GM23338 (cell line): Measurements from ENCODE around the gene CTAGE1. TPM values are rescaled to one million over a fixed set of nuclear protein-coding genes. Genes with fewer than 3 reads are reported as not detected.

Experiments
- ATAC-seq: fragments of 200-7000 bp; cut with Tn5 transposase; 3 replicates; pipeline ENCODE4 v1.9.1; 2020
- DNase-seq: peaks from one replicate; pipeline ENCODE4 v3.0.0-alpha.2; 2015; ENCODE audit warnings: low spot score
- H2AFZ ChIP-seq: fragments of 200-600 bp; sonication (generic); 2 replicates; pipeline ENCODE4 v1.8.0; 2016; ENCODE audit warnings: antibody characterized with exemption, mild to moderate bottlenecking, moderate library complexity
- H3F3A ChIP-seq: fragments of 200-600 bp; sonication (generic); replicated peaks from 2 replicates; pipeline ENCODE4 v1.8.0; 2017; ENCODE audit warnings: antibody characterized with exemption, mixed run types, low read depth
- H3K27ac ChIP-seq: fragments of 200-600 bp; sonication (generic); 2 replicates; pipeline ENCODE4 v1.6.1; 2016; ENCODE audit warnings: low read depth
- H3K27me3 ChIP-seq: fragments of 200-600 bp; sonication (generic); 2 replicates; pipeline ENCODE4 v1.8.0; 2016; ENCODE audit warnings: mild to moderate bottlenecking, mixed run types, moderate library complexity; ENCODE audit not compliant: insufficient read depth
- H3K36me3 ChIP-seq: fragments of 200-600 bp; sonication (generic); 2 replicates; pipeline ENCODE4 v1.8.0; 2016; ENCODE audit warnings: mild to moderate bottlenecking; ENCODE audit not compliant: insufficient read depth
- H3K4me1 ChIP-seq: fragments of 200-600 bp; sonication (generic); 2 replicates; pipeline ENCODE4 v1.8.0; 2016; ENCODE audit warnings: mild to moderate bottlenecking, moderate library complexity; ENCODE audit not compliant: insufficient read depth
- H3K4me2 ChIP-seq: fragments of 200-600 bp; sonication (generic); 2 replicates; pipeline ENCODE4 v1.7.1; 2017; ENCODE audit warnings: mixed run types
- H3K4me3 ChIP-seq: fragments of 200-600 bp; sonication (generic); 2 replicates; pipeline ENCODE4 v1.6.1; 2016; ENCODE audit warnings: mixed run types
- H3K79me2 ChIP-seq: fragments of 200-600 bp; sonication (generic); replicated peaks from 2 replicates; pipeline ENCODE4 v1.8.0; 2017; ENCODE audit warnings: mild to moderate bottlenecking; ENCODE audit not compliant: insufficient read depth
- H3K9me2 ChIP-seq: fragments of 200-600 bp; sonication (generic); 2 replicates; pipeline ENCODE4 v1.8.0; 2017; ENCODE audit not compliant: insufficient read depth
- H4K20me1 ChIP-seq: fragments of 200-600 bp; sonication (generic); replicated peaks from 2 replicates; pipeline ENCODE4 v1.8.0; 2017; ENCODE audit warnings: mild to moderate bottlenecking; ENCODE audit not compliant: insufficient read depth
- H3K27ac Mint-ChIP-seq: 2 replicates; pipeline ENCODE4 v1.8.0; 2020; ENCODE audit warnings: inconsistent platforms, mild to moderate bottlenecking, moderate library complexity, mixed read lengths
- H3K27me3 Mint-ChIP-seq: 3 replicates; pipeline ENCODE4 v1.8.0; 2022; ENCODE audit warnings: low read depth, mild to moderate bottlenecking, moderate library complexity, mixed read lengths, inconsistent platforms; ENCODE audit not compliant: insufficient read depth, poor library complexity
- H3K36me3 Mint-ChIP-seq: 3 replicates; pipeline ENCODE4 v1.8.0; 2021; ENCODE audit warnings: low read depth, mild to moderate bottlenecking, inconsistent platforms, moderate library complexity, mixed read lengths
- H3K4me1 Mint-ChIP-seq: 3 replicates; pipeline ENCODE4 v1.8.0; 2020; ENCODE audit warnings: mild to moderate bottlenecking, inconsistent platforms, mixed read lengths
- H3K4me3 Mint-ChIP-seq: 3 replicates; pipeline ENCODE4 v1.8.0; 2021; ENCODE audit warnings: moderate library complexity, mild to moderate bottlenecking, inconsistent platforms, mixed read lengths
- H3K9me3 Mint-ChIP-seq: 3 replicates; pipeline ENCODE4 v1.8.0; 2020; ENCODE audit warnings: moderate library complexity, mild to moderate bottlenecking, inconsistent platforms, mixed read lengths
- CREB1 ChIP-seq: fragments of 250-450 bp; sonication (Bioruptor Pico); IDR thresholded peaks from 2 replicates; pipeline ENCODE4 v1.5.0; 2020; ENCODE audit warnings: low read depth, mild to moderate bottlenecking, moderate library complexity
- EZH2 ChIP-seq: fragments of 200-600 bp; sonication (generic); IDR thresholded peaks from one replicate; pipeline ENCODE4 v1.8.0; 2017; ENCODE audit warnings: antibody characterized with exemption, mild to moderate bottlenecking, low read depth; ENCODE audit not compliant: unreplicated experiment
- JUNB ChIP-seq: IDR thresholded peaks from one replicate; pipeline ENCODE4 v1.6.1; 2016; ENCODE audit warnings: antibody characterized with exemption; ENCODE audit not compliant: unreplicated experiment
- STAT1 ChIP-seq: IDR thresholded peaks from one replicate; pipeline ENCODE4 v1.6.1; 2016; ENCODE audit warnings: antibody characterized with exemption; ENCODE audit not compliant: unreplicated experiment
- polyA plus RNA-seq: library from polyadenylated mRNA; unstranded; fragments of >200 nt; fragmentation: Nextera tagmentation; extraction: Ambion mirVana; gene quantifications from 2 replicates; pipeline ENCODE4 v1.2.1, GENCODE V29; 2016
- total RNA-seq: library from RNA; depleted of rRNA; stranded (reverse); fragments of >200 nt; shearing (Covaris generic); gene quantifications from 2 replicates; pipeline ENCODE4 v1.2.3, GENCODE V29; 2014
- TF ChIP-seq, protein P1 (sequence below), 2 experiments: fragments of 200-600 bp in 1 of 2; sonication (generic) in 1 of 2; conservative IDR thresholded peaks; 2 replicates each; pipeline versions ENCODE4 v1.5.1 to v1.6.1; 2016 to 2017; ENCODE audit warnings: antibody characterized with exemption in 2 of 2, low read depth in 2 of 2, mild to moderate bottlenecking in 2 of 2, moderate library complexity in 1 of 2
- TF ChIP-seq, protein P2 (sequence below): fragments of 250-450 bp; sonication (Bioruptor Pico); IDR thresholded peaks from 2 replicates; pipeline ENCODE4 v1.5.0; 2020; ENCODE audit warnings: mild to moderate bottlenecking, moderate library complexity

The CTAGE1 gene
- total and polyA plus RNA-seq, 2 experiments from 2014 or later, result 0.03 to 0.06 TPM

- H3K4me1 ChIP-seq, result no peaks in the 10 kb centered on the region; the same call in 1 of the 2 replicates
- H3K9me2 ChIP-seq, result no peaks in the 10 kb centered on the region; the same call in 1 of the 2 replicates
- DNase-seq (no peak), ATAC-seq (no peak)
- H3K4me2 ChIP-seq, result no peak overlapping the region
- no peaks in the 10 kb centered on the region for H3K79me2 ChIP-seq
- no peaks in the 10 kb centered on the region for H3F3A ChIP-seq
- no peaks in the 10 kb centered on the region for H3K36me3 Mint-ChIP-seq
- H2AFZ ChIP-seq, result no peak overlapping the region
- TF ChIP-seq CREB1 (CRISPR knock-in tag) (no peak), JUNB (no peak), EZH2 (no peak), STAT1 (no peak)
- TF ChIP-seq, protein P1, sequence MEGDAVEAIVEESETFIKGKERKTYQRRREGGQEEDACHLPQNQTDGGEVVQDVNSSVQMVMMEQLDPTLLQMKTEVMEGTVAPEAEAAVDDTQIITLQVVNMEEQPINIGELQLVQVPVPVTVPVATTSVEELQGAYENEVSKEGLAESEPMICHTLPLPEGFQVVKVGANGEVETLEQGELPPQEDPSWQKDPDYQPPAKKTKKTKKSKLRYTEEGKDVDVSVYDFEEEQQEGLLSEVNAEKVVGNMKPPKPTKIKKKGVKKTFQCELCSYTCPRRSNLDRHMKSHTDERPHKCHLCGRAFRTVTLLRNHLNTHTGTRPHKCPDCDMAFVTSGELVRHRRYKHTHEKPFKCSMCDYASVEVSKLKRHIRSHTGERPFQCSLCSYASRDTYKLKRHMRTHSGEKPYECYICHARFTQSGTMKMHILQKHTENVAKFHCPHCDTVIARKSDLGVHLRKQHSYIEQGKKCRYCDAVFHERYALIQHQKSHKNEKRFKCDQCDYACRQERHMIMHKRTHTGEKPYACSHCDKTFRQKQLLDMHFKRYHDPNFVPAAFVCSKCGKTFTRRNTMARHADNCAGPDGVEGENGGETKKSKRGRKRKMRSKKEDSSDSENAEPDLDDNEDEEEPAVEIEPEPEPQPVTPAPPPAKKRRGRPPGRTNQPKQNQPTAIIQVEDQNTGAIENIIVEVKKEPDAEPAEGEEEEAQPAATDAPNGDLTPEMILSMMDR (conservative IDR thresholded peaks at IDR 0.05; ENCODE audit: low read depth in 2 of 2), result no peak
- TF ChIP-seq, protein P2, sequence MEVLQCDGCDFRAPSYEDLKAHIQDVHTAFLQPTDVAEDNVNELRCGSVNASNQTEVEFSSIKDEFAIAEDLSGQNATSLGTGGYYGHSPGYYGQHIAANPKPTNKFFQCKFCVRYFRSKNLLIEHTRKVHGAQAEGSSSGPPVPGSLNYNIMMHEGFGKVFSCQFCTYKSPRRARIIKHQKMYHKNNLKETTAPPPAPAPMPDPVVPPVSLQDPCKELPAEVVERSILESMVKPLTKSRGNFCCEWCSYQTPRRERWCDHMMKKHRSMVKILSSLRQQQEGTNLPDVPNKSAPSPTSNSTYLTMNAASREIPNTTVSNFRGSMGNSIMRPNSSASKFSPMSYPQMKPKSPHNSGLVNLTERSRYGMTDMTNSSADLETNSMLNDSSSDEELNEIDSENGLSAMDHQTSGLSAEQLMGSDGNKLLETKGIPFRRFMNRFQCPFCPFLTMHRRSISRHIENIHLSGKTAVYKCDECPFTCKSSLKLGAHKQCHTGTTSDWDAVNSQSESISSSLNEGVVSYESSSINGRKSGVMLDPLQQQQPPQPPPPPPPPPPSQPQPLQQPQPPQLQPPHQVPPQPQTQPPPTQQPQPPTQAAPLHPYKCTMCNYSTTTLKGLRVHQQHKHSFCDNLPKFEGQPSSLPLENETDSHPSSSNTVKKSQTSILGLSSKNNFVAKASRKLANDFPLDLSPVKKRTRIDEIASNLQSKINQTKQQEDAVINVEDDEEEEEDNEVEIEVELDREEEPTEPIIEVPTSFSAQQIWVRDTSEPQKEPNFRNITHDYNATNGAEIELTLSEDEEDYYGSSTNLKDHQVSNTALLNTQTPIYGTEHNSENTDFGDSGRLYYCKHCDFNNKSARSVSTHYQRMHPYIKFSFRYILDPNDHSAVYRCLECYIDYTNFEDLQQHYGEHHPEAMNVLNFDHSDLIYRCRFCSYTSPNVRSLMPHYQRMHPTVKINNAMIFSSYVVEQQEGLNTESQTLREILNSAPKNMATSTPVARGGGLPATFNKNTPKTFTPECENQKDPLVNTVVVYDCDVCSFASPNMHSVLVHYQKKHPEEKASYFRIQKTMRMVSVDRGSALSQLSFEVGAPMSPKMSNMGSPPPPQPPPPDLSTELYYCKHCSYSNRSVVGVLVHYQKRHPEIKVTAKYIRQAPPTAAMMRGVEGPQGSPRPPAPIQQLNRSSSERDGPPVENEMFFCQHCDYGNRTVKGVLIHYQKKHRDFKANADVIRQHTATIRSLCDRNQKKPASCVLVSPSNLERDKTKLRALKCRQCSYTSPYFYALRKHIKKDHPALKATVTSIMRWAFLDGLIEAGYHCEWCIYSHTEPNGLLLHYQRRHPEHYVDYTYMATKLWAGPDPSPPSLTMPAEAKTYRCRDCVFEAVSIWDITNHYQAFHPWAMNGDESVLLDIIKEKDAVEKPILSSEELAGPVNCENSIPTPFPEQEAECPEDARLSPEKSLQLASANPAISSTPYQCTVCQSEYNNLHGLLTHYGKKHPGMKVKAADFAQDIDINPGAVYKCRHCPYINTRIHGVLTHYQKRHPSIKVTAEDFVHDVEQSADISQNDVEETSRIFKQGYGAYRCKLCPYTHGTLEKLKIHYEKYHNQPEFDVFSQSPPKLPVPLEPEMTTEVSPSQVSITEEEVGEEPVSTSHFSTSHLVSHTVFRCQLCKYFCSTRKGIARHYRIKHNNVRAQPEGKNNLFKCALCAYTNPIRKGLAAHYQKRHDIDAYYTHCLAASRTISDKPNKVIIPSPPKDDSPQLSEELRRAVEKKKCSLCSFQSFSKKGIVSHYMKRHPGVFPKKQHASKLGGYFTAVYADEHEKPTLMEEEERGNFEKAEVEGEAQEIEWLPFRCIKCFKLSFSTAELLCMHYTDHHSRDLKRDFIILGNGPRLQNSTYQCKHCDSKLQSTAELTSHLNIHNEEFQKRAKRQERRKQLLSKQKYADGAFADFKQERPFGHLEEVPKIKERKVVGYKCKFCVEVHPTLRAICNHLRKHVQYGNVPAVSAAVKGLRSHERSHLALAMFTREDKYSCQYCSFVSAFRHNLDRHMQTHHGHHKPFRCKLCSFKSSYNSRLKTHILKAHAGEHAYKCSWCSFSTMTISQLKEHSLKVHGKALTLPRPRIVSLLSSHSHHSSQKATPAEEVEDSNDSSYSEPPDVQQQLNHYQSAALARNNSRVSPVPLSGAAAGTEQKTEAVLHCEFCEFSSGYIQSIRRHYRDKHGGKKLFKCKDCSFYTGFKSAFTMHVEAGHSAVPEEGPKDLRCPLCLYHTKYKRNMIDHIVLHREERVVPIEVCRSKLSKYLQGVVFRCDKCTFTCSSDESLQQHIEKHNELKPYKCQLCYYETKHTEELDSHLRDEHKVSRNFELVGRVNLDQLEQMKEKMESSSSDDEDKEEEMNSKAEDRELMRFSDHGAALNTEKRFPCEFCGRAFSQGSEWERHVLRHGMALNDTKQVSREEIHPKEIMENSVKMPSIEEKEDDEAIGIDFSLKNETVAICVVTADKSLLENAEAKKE, result no peak
- H3K27me3 Mint-ChIP-seq, result no peaks in the 10 kb centered on the region
- no peaks in the 10 kb centered on the region for H3K36me3 ChIP-seq
- no peaks in the 10 kb centered on the region for H3K9me3 Mint-ChIP-seq
- no peak overlapping the region for H3K4me3 ChIP-seq
- no peaks in the 10 kb centered on the region for H3K27me3 ChIP-seq
- H3K4me1 Mint-ChIP-seq, result peaks cover 5% of the 10 kb centered on the region; the same call in 2 of the 3 replicates
- no peaks in the 10 kb centered on the region for H4K20me1 ChIP-seq
- no peak overlapping the region for H3K4me3 Mint-ChIP-seq
- no peak overlapping the region for H3K27ac ChIP-seq
- no peak overlapping the region for H3K27ac Mint-ChIP-seq
These were observed 21.7 kb upstream of the CTAGE1 start for GRCh38 chr18:22439447-22439846.
